H1 (cell line): ENCODE measurements around the gene AIM2. TPM values are rescaled to one million over a fixed set of nuclear protein-coding genes. Genes with fewer than 3 reads are reported as not detected.

ENCODE experiments used
- CTCF ChIA-PET: fragments of 300-600 bp; sonication (Branson Sonifier 250); formaldehyde crosslinking; loops from one replicate; lab custom pipeline; 2021; ENCODE audit not compliant: partially characterized antibody; lab: Charles Lee
- POLR2A ChIA-PET: fragments of 300-600 bp; sonication (Branson Sonifier 250); formaldehyde crosslinking; loops from one replicate; lab custom pipeline; 2021; ENCODE audit warnings: inconsistent platforms; ENCODE audit not compliant: partially characterized antibody; lab: Charles Lee
- DNase-seq, 2 experiments: peaks; one replicate each; pipeline versions ENCODE4 v3.0.0 to v3.0.0-alpha.2; 2010 to 2022; ENCODE audit warnings: low spot score in 2 of 2, low read depth in 1 of 2, mixed read lengths in 1 of 2
- FAIRE-seq: peaks from 2 replicates; lab custom pipeline; 2011; peaks lifted over from hg19 to GRCh38; lab: Jason Lieb, UNC
- H2AFZ ChIP-seq: 2 replicates; pipeline ENCODE4 v1.8.1; 2012; ENCODE audit warnings: low read length, inconsistent platforms
- H2AK5ac ChIP-seq: 2 replicates; pipeline ENCODE4 v1.6.1; 2013; ENCODE audit warnings: low read depth, low read length
- H2BK120ac ChIP-seq: replicated peaks from 2 replicates; pipeline ENCODE3; 2013; ENCODE audit warnings: low read depth, low read length, inconsistent platforms
- H2BK12ac ChIP-seq: 2 replicates; pipeline ENCODE4 v1.6.1; 2013; ENCODE audit warnings: low read depth, low read length
- H2BK15ac ChIP-seq: 2 replicates; pipeline ENCODE4 v1.6.1; 2013; ENCODE audit warnings: low read length
- H2BK20ac ChIP-seq: 2 replicates; pipeline ENCODE4 v1.6.1; 2013; ENCODE audit warnings: low read length
- H2BK5ac ChIP-seq: 2 replicates; pipeline ENCODE4 v1.6.1; 2013; ENCODE audit warnings: low read depth, low read length
- H3K14ac ChIP-seq: 2 replicates; pipeline ENCODE4 v1.6.1; 2013; ENCODE audit warnings: inconsistent platforms; ENCODE audit not compliant: insufficient read length
- H3K18ac ChIP-seq: 2 replicates; pipeline ENCODE4 v1.6.1; 2013; ENCODE audit warnings: low read length; ENCODE audit errors: extremely low read depth
- H3K23ac ChIP-seq: 2 replicates; pipeline ENCODE4 v1.6.1; 2013; ENCODE audit warnings: inconsistent platforms; ENCODE audit not compliant: insufficient read length
- H3K23me2 ChIP-seq: 2 replicates; pipeline ENCODE4 v1.6.1; 2013; ENCODE audit warnings: low read depth, low read length
- H3K27ac ChIP-seq: 2 replicates; pipeline ENCODE4 v1.6.1; 2011; ENCODE audit warnings: low read depth, low read length, inconsistent platforms
- H3K27me3 ChIP-seq, 4 experiments: replicated peaks in 1 of 4; 1 replicate in 1 of 4; 2 replicates in 3 of 4; pipeline versions ENCODE4 v1.6.1 to v1.8.1; 2011 to 2013; ENCODE audit warnings: low read length in 3 of 4, mild to moderate bottlenecking in 3 of 4, inconsistent platforms in 2 of 4, mixed read lengths in 2 of 4, moderate library complexity in 1 of 4; ENCODE audit not compliant: control insufficient read depth in 3 of 4, insufficient read depth in 3 of 4; ENCODE audit errors: extremely low read depth in 1 of 4
- H3K36me3 ChIP-seq, 4 experiments: 2 replicates each; pipeline versions ENCODE4 v1.6.1 to v1.8.1; 2011 to 2013; ENCODE audit warnings: mild to moderate bottlenecking in 4 of 4, low read length in 3 of 4, moderate library complexity in 2 of 4, control low read depth in 1 of 4, inconsistent platforms in 1 of 4; ENCODE audit not compliant: insufficient read depth in 4 of 4, control insufficient read depth in 2 of 4
- H3K4ac ChIP-seq: replicated peaks from 2 replicates; pipeline ENCODE3; 2013; ENCODE audit warnings: low read length, low read depth, mixed read lengths, inconsistent platforms; ENCODE audit not compliant: insufficient read length
- H3K4me1 ChIP-seq, 4 experiments: replicated peaks in 1 of 4; 1 replicate in 1 of 4; 2 replicates in 3 of 4; pipeline versions ENCODE4 v1.6.1 to v1.8.1; 2011 to 2013; ENCODE audit warnings: low read length in 3 of 4, inconsistent platforms in 2 of 4, mixed read lengths in 1 of 4; ENCODE audit not compliant: insufficient read depth in 4 of 4, control insufficient read depth in 3 of 4
- H3K4me2 ChIP-seq, 2 experiments: 2 replicates each; pipeline versions ENCODE4 v1.6.1 to v1.8.1; 2011 to 2013; ENCODE audit warnings: low read depth in 2 of 2, low read length in 2 of 2, control low read depth in 1 of 2, inconsistent platforms in 1 of 2, mild to moderate bottlenecking in 1 of 2; ENCODE audit not compliant: insufficient read depth in 1 of 2
- H3K4me3 ChIP-seq, 4 experiments: fragments of 200-600, 300-600 bp in 1 of 4; sonication (generic), shearing (Covaris generic), sonication (Bioruptor Twin) in 1 of 4; 2 replicates each; pipeline versions ENCODE4 v1.5.1 to v1.8.1; 2011 to 2016; ENCODE audit warnings: low read length in 4 of 4, low read depth in 3 of 4, control low read depth in 2 of 4, inconsistent platforms in 2 of 4, mild to moderate bottlenecking in 2 of 4, mixed read lengths in 1 of 4, moderate library complexity in 1 of 4; ENCODE audit not compliant: insufficient read depth in 2 of 4; ENCODE audit errors: extremely low read depth in 1 of 4
- H3K56ac ChIP-seq: replicated peaks from 2 replicates; pipeline ENCODE3; 2013; ENCODE audit warnings: low read depth, mild to moderate bottlenecking, mixed read lengths, low read length, inconsistent platforms; ENCODE audit not compliant: insufficient read length
- H3K79me1 ChIP-seq: 2 replicates; pipeline ENCODE4 v1.6.1; 2013; ENCODE audit warnings: low read depth, low read length, control low read depth
- H3K79me2 ChIP-seq, 2 experiments: 2 replicates each; pipeline versions ENCODE4 v1.6.1 to v1.8.1; 2012 to 2013; ENCODE audit warnings: low read length in 2 of 2, mild to moderate bottlenecking in 2 of 2, inconsistent platforms in 1 of 2; ENCODE audit not compliant: insufficient read depth in 2 of 2, control insufficient read depth in 1 of 2
- H3K9ac ChIP-seq, 4 experiments: replicated peaks in 1 of 4; 1 replicate in 1 of 4; 2 replicates in 3 of 4; pipeline versions ENCODE4 v1.6.1 to v1.8.1; 2011 to 2013; ENCODE audit warnings: low read depth in 3 of 4, low read length in 3 of 4, control low read depth in 2 of 4, mild to moderate bottlenecking in 2 of 4, moderate library complexity in 2 of 4, inconsistent platforms in 1 of 4; ENCODE audit errors: extremely low read depth in 1 of 4
- H3K9me3 ChIP-seq, 2 experiments: 2 replicates each; pipeline versions ENCODE4 v1.6.1 to v1.8.1; 2012 to 2013; ENCODE audit warnings: mild to moderate bottlenecking in 2 of 2, moderate library complexity in 2 of 2, control low read depth in 1 of 2, inconsistent platforms in 1 of 2, low read depth in 1 of 2, low read length in 1 of 2, mixed read lengths in 1 of 2; ENCODE audit not compliant: insufficient read depth in 2 of 2
- H4K20me1 ChIP-seq, 2 experiments: replicated peaks in 1 of 2; 2 replicates each; pipeline versions ENCODE3 to v1.8.1; 2011 to 2013; ENCODE audit warnings: inconsistent platforms in 2 of 2, low read length in 2 of 2, mild to moderate bottlenecking in 1 of 2; ENCODE audit not compliant: insufficient read depth in 2 of 2, control insufficient read depth in 1 of 2
- H4K5ac ChIP-seq: 2 replicates; pipeline ENCODE4 v1.6.1; 2013; ENCODE audit warnings: low read length, low read depth, mixed read lengths, inconsistent platforms; ENCODE audit not compliant: insufficient read length
- H4K8ac ChIP-seq: 2 replicates; pipeline ENCODE4 v1.8.0; 2013; ENCODE audit warnings: mild to moderate bottlenecking, moderate library complexity, low read length, inconsistent platforms; ENCODE audit not compliant: insufficient read depth; ENCODE audit errors: extremely low read depth
- H4K91ac ChIP-seq: replicated peaks from 2 replicates; pipeline ENCODE3; 2013; ENCODE audit warnings: low read length, mixed read lengths, inconsistent platforms; ENCODE audit not compliant: insufficient read length
- POU5F1 ChIP-seq: IDR thresholded peaks from 2 replicates; pipeline ENCODE4 v1.6.1; 2011; ENCODE audit warnings: low read depth, mild to moderate bottlenecking, low read length, moderate library complexity
- RAD21 ChIP-seq, 2 experiments: IDR thresholded peaks in 1 of 2; conservative IDR thresholded peaks in 1 of 2; 2 replicates each; pipeline ENCODE4 v1.6.1; 2011; ENCODE audit warnings: low read depth in 2 of 2, low read length in 2 of 2, improper control_type of control experiment in 1 of 2, inconsistent platforms in 1 of 2, mild to moderate bottlenecking in 1 of 2, moderate library complexity in 1 of 2
- SIX5 ChIP-seq: IDR thresholded peaks from 2 replicates; pipeline ENCODE4 v1.6.1; 2011; ENCODE audit warnings: mild to moderate bottlenecking, low read depth, low read length
- SUZ12 ChIP-seq: fragments of 200-600 bp; sonication (generic); IDR thresholded peaks from 2 replicates; pipeline ENCODE4 v1.6.1; 2012; ENCODE audit warnings: mild to moderate bottlenecking, inconsistent platforms, low read length, moderate library complexity, mixed read lengths
- TAF1 ChIP-seq: IDR thresholded peaks from 2 replicates; pipeline ENCODE4 v1.6.1; 2011; ENCODE audit warnings: mild to moderate bottlenecking, low read depth, low read length
- WGBS, 2 experiments: shearing (Covaris generic) in 1 of 2; methylation state at CpG; one replicate each; pipeline versions ENCODE4 v1.1.6 to v1.1.7; 2013 to 2015; ENCODE audit warnings: low lambda C conversion rate in 2 of 2, mixed read lengths in 2 of 2, inconsistent platforms in 1 of 2, low coverage in 1 of 2, missing lambda C conversion rate in 1 of 2; ENCODE audit not compliant: insufficient replicate concordance in 2 of 2, insufficient coverage in 1 of 2, insufficient read length in 1 of 2; ENCODE audit errors: extremely low coverage in 1 of 2, missing lambda C conversion rate in 1 of 2; 5-methylcytosine and 5-hydroxymethylcytosine counted together
- polyA plus RNA-seq, 7 experiments: library from polyadenylated mRNA; depleted of rRNA in 3 of 7; stranded (reverse) in 5 of 7; unstranded in 2 of 7; fragments of >200 nt in 5 of 7; fragments of 200-250 nt in 2 of 7; gene quantifications; 1 replicate in 5 of 7; 2 replicates in 1 of 7; 4 replicates in 1 of 7; pipeline versions ENCODE4 v1.2.1 to v1.2.3, GENCODE V29; 2011 to 2013; ENCODE audit warnings: missing spikeins in 2 of 7, mixed read lengths in 2 of 7
- total RNA-seq: library from RNA; stranded (reverse); fragmentation: NEBNext Ultra II Directional; extraction: Animal tissue kit (Norgen Biotek cat#: 25700); gene quantifications from 2 replicates; pipeline ENCODE4 v1.2.1, GENCODE V29; 2021

Gene AIM2
- total and polyA plus RNA-seq, 2 of the 8 experiments (the other 6 are each of a cell fraction or from before 2014, with no cell fraction given) = 0.21 to 2.1 TPM

GRCh38 chr1:159081626-159082025 lies 5.1 kb upstream of the AIM2 start:
- H3K36me3 ChIP-seq = no peaks in the 10 kb centered on the region
- H3K23me2 ChIP-seq = no peaks in the 10 kb centered on the region; the same call in 1 of the 2 replicates
- no peaks in the 10 kb centered on the region for H3K9me3 ChIP-seq
- H2AK5ac ChIP-seq = no peak overlapping the region
- H3K4me1 ChIP-seq = no peaks in the 10 kb centered on the region
- H3K23ac ChIP-seq = no peak overlapping the region
- no peak overlapping the region for H2AFZ ChIP-seq
- H3K56ac ChIP-seq = no peak overlapping the region
- no peak overlapping the region for H3K14ac ChIP-seq
- H3K79me2 ChIP-seq = no peaks in the 10 kb centered on the region
- TF ChIP-seq RAD21 (IDR thresholded peaks at IDR 0.05 in 1 of 2, conservative IDR thresholded peaks at IDR 0.05 in 1 of 2; ENCODE audit: low read depth in 2 of 2, low read length in 2 of 2) = no peak
- no peak for TF ChIP-seq POU5F1
- TF ChIP-seq SUZ12 = no peak
- TF ChIP-seq SIX5 = no peak
- no peak for TF ChIP-seq TAF1
- H4K20me1 ChIP-seq = no peaks in the 10 kb centered on the region
- FAIRE-seq = no peak
- H3K4ac ChIP-seq = no peak overlapping the region
- H2BK120ac ChIP-seq = no peak overlapping the region
- WGBS, 2 experiments = 93% methylated on average over 1 of the region's 1 CpG; no CpG with 5 or more reads in 1 of the 2 experiments
- H4K5ac ChIP-seq = no peak overlapping the region
- H2BK15ac ChIP-seq = no peak overlapping the region
- H2BK12ac ChIP-seq = no peak overlapping the region
- CTCF ChIA-PET = interaction anchor here (1.2 to 3.4 kb wide), 2 partner anchors 10 to 288 kb away, joined by 3 to 16 read pairs; no protein-coding TSS in a partner anchor
- POLR2A ChIA-PET = no interaction called here
- no peak overlapping the region for H2BK5ac ChIP-seq
- no peaks in the 10 kb centered on the region; a peak in 1 of 7 replicates for H3K27me3 ChIP-seq
- no peak for DNase-seq
- H3K79me1 ChIP-seq = no peaks in the 10 kb centered on the region
- H3K9ac ChIP-seq = no peak overlapping the region
- H4K8ac ChIP-seq = no peak overlapping the region
- no peak overlapping the region for H2BK20ac ChIP-seq
- no peak overlapping the region for H3K18ac ChIP-seq
- H3K4me2 ChIP-seq = no peak overlapping the region
- no peak overlapping the region for H4K91ac ChIP-seq
- no peak overlapping the region for H3K27ac ChIP-seq
- H3K4me3 ChIP-seq = no peak overlapping the region
